ENCODE results near the gene TOB1.

TOB1 gene

DNA sequence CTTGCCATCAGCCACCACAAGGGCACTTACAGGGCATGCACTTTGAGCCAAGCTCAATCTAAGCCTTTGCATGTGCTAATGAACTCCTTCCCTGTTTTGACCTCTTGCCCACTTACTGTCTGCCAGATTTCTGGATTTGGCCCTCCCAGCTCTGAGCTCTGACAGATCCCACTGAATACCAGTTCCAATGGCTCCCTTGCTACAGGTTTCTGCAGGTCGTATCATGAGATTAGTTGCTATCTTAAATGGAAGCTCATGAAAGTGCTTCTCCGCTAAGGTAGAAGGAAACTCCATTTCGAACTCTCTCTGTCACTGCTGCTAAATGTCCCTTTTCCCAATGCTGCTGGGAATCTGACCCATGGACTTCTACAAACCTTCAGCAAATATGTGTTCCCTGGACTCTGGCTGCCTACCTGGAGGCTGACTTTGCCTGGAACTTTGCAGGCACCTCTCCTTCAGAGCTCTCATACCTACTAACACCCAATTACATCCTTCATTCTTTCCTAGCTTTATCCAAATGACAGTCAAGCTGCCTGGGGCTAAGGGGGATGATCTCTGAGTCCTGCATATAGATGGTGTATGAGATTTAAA is 23.5 kb upstream of the TOB1 start:
- Histone ChIP-seq H3K4me2 (ENCODE audit: low read depth, low read length, poor library complexity, severe bottlenecking) (no peak overlapping the region), H3K36me3 (ENCODE audit: low read length) (no peaks in the 10 kb centered on the region), H3K9ac (ENCODE audit: low read length) (no peak overlapping the region), H3K79me2 (ENCODE audit: insufficient read depth, low read length) (no peaks in the 10 kb centered on the region), H3K27ac (ENCODE audit: low read depth, low read length) (no peak overlapping the region), H3K4me3 (ENCODE audit: insufficient read depth, low read length, poor library complexity, severe bottlenecking) (no peak overlapping the region), H4K20me1 (ENCODE audit: low read depth, low read length) (no peaks in the 10 kb centered on the region), H3K9me3 (ENCODE audit: insufficient read depth, low read length) (no peaks in the 10 kb centered on the region), H3K27me3 (ENCODE audit: low read length) (no peaks in the 10 kb centered on the region), H2AFZ (ENCODE audit: low read depth, low read length, severe bottlenecking) (no peak overlapping the region), H3K9me2 (replicated peaks; ENCODE audit: insufficient read depth, low read length) (no peaks in the 10 kb centered on the region), H3F3A (ENCODE audit: insufficient read depth) (no peaks in the 10 kb centered on the region)
- TF ChIP-seq, protein P1, sequence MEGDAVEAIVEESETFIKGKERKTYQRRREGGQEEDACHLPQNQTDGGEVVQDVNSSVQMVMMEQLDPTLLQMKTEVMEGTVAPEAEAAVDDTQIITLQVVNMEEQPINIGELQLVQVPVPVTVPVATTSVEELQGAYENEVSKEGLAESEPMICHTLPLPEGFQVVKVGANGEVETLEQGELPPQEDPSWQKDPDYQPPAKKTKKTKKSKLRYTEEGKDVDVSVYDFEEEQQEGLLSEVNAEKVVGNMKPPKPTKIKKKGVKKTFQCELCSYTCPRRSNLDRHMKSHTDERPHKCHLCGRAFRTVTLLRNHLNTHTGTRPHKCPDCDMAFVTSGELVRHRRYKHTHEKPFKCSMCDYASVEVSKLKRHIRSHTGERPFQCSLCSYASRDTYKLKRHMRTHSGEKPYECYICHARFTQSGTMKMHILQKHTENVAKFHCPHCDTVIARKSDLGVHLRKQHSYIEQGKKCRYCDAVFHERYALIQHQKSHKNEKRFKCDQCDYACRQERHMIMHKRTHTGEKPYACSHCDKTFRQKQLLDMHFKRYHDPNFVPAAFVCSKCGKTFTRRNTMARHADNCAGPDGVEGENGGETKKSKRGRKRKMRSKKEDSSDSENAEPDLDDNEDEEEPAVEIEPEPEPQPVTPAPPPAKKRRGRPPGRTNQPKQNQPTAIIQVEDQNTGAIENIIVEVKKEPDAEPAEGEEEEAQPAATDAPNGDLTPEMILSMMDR (IDR thresholded peaks at IDR 0.05; ENCODE audit: insufficient read depth, low read length, poor library complexity, severe bottlenecking): no peak
- no peak for TF ChIP-seq EZH2phosphoT487 (conservative IDR thresholded peaks at IDR 0.05; ENCODE audit: low read length)

DNA sequence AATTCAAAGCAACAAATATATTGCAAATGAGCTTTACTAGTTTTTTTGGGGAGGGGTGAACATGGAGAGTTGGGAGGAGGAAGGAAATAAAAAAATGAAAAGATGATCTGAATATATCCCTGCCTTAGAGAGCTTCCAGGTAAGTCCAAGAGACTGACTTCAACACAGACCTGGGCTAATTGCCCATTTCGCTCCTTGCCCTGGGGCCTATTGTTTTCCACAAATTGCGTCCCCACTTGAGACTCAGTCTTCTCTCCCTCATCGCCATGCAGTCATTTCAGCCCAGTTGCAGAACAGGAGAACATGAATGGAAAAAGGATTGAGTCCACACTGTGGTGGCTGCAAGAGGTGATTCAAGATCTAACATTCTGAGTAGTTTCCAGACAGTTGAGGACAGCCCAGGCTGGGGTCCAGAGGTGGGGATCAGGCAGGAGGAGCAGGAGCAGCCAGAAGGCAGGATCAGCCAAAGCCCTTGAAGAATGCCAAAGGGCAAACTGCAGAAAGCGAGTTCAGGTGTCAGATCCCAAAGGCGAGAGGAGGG is 21.6 kb upstream of the TOB1 start:
- Histone ChIP-seq H2AFZ (ENCODE audit: low read depth, low read length, severe bottlenecking) (no peak overlapping the region), H3K27ac (ENCODE audit: low read depth, low read length) (no peak overlapping the region), H3K4me2 (ENCODE audit: low read depth, low read length, poor library complexity, severe bottlenecking) (no peak overlapping the region), H3K27me3 (ENCODE audit: low read length) (no peaks in the 10 kb centered on the region), H3K4me3 (ENCODE audit: insufficient read depth, low read length, poor library complexity, severe bottlenecking) (no peak overlapping the region), H3K36me3 (ENCODE audit: low read length) (no peaks in the 10 kb centered on the region), H3K9me2 (replicated peaks; ENCODE audit: insufficient read depth, low read length) (no peaks in the 10 kb centered on the region), H3F3A (ENCODE audit: insufficient read depth) (no peaks in the 10 kb centered on the region), H3K9ac (ENCODE audit: low read length) (no peak overlapping the region), H3K79me2 (ENCODE audit: insufficient read depth, low read length) (no peaks in the 10 kb centered on the region), H4K20me1 (ENCODE audit: low read depth, low read length) (no peaks in the 10 kb centered on the region), H3K9me3 (ENCODE audit: insufficient read depth, low read length) (no peaks in the 10 kb centered on the region)
- no peak for TF ChIP-seq EZH2phosphoT487 (conservative IDR thresholded peaks at IDR 0.05; ENCODE audit: low read length)
- TF ChIP-seq, protein P1 (IDR thresholded peaks at IDR 0.05; ENCODE audit: insufficient read depth, low read length, poor library complexity, severe bottlenecking): no peak

DNA sequence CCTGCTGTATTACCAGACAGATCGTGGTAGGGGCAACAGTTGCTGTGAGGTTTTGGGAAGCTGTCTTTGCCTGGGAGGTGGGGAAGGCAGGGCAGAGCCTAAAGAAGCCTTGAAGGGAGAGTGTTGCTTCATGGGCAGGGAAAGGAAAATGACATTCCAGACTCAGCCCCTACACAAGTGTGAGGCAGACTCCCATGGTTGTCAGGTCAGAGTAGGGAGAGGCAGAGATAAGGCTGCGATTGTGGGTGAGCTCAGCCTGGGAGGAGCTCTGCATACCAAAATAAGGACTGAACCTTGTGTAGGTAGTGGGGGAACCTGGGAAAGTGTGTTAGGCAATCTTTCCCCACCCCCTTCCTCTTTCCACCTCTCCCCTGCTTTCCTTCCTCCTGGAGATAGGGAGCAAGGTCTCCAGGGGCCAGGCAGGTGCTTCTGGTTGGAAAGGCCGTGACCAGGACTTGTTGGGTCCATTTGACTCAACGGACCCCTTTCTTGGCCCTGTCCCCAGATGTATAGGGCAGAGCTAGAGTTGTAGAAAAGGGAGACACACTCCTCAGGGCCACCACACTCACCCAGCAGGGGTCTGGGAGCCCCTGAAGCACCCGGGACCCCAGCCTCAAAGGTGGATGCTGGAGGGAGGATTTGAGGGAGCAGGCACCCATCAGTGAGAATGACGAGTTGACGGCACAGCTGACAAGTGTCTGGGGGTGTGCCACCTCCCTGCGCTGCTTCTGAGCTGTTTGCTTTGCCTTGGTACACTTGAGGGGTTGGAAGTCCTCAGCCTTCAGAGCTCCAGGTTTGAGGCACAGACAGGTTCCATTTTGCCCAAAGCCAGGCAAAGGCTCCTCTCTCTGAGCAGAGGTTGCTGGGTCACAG is 18.5 kb upstream of the TOB1 start:
- TF ChIP-seq EZH2phosphoT487 (conservative IDR thresholded peaks at IDR 0.05; ENCODE audit: low read length): no peak
- TF ChIP-seq, protein P1 (IDR thresholded peaks at IDR 0.05; ENCODE audit: insufficient read depth, low read length, poor library complexity, severe bottlenecking): no peak
- Histone ChIP-seq H4K20me1 (ENCODE audit: low read depth, low read length) (no peaks in the 10 kb centered on the region), H3K27ac (ENCODE audit: low read depth, low read length) (no peak overlapping the region), H3F3A (ENCODE audit: insufficient read depth) (no peaks in the 10 kb centered on the region), H3K27me3 (ENCODE audit: low read length) (no peaks in the 10 kb centered on the region), H3K4me3 (ENCODE audit: insufficient read depth, low read length, poor library complexity, severe bottlenecking) (no peak overlapping the region), H3K36me3 (ENCODE audit: low read length) (no peaks in the 10 kb centered on the region), H2AFZ (ENCODE audit: low read depth, low read length, severe bottlenecking) (no peak overlapping the region), H3K79me2 (ENCODE audit: insufficient read depth, low read length) (no peaks in the 10 kb centered on the region), H3K9me2 (replicated peaks; ENCODE audit: insufficient read depth, low read length) (no peaks in the 10 kb centered on the region), H3K9me3 (ENCODE audit: insufficient read depth, low read length) (no peaks in the 10 kb centered on the region; the same call in 1 of the 2 replicates), H3K9ac (ENCODE audit: low read length) (no peak overlapping the region), H3K4me2 (ENCODE audit: low read depth, low read length, poor library complexity, severe bottlenecking) (no peak overlapping the region)

All from SU-DHL-6 (cell line).